Activated CD8-positive, alpha-beta T cell treated with anti-CD3 and anti-CD28 coated beads for 36 hours (primary cell): ENCODE data around the gene FCHSD1. TPM values are rescaled to one million over a fixed set of nuclear protein-coding genes. Genes with fewer than 3 reads are reported as not detected.

ENCODE experiments used
- ATAC-seq: fragments of 200-7000 bp; cut with Tn5 transposase; one replicate; pipeline ENCODE4 v1.10.0; 2021; ENCODE audit warnings: mild to moderate bottlenecking, moderate library complexity
- CTCF ChIA-PET: fragments of 350-600 bp; sonication (Branson Sonifier 250); formaldehyde crosslinking; loops from one replicate; lab custom pipeline; 2021; ENCODE audit warnings: antibody characterized with exemption; lab: Charles Lee
- POLR2A ChIA-PET: fragments of 350-600 bp; sonication (Branson Sonifier 250); formaldehyde crosslinking; loops from one replicate; lab custom pipeline; 2021; ENCODE audit warnings: antibody characterized with exemption; lab: Charles Lee
- DNase-seq: peaks from one replicate; pipeline ENCODE4 v3.0.0-alpha.2; 2020
- H3K27ac Mint-ChIP-seq: one replicate; pipeline ENCODE4 v1.8.0; 2021; ENCODE audit warnings: mild to moderate bottlenecking, mixed read lengths
- H3K27me3 Mint-ChIP-seq: one replicate; pipeline ENCODE4 v1.8.0; 2021; ENCODE audit warnings: mixed read lengths
- H3K36me3 Mint-ChIP-seq: one replicate; pipeline ENCODE4 v1.8.0; 2021; ENCODE audit warnings: low read depth, mixed read lengths
- H3K4me1 Mint-ChIP-seq: one replicate; pipeline ENCODE4 v1.8.0; 2021; ENCODE audit warnings: low read depth, mixed read lengths
- H3K4me3 Mint-ChIP-seq: one replicate; pipeline ENCODE4 v1.8.0; 2021; ENCODE audit warnings: mild to moderate bottlenecking, moderate library complexity, mixed read lengths
- H3K9me3 Mint-ChIP-seq: one replicate; pipeline ENCODE4 v1.8.0; 2021; ENCODE audit warnings: mixed read lengths
- intact Hi-C: fragments of 100-400 bp; cut with micrococcal nuclease; formaldehyde crosslinking; loops from one replicate; pipeline ENCODE4 v1.10.0; 2022
- total RNA-seq, 2 experiments: library from RNA; stranded (reverse); gene quantifications; one replicate each; pipeline ENCODE4 v1.2.3, GENCODE V29; 2021
- TF ChIP-seq, protein P1 (sequence below): fragments of 200-600 bp; IDR thresholded peaks from one replicate; pipeline ENCODE4 v1.8.0; 2022; ENCODE audit warnings: antibody characterized with exemption, mild to moderate bottlenecking

FCHSD1 gene
- total RNA-seq, 2 experiments from 2014 or later: 30.1 to 31.8 TPM

- Mint-ChIP-seq H3K4me1 (peaks cover 42% of the 10 kb centered on the region), H3K9me3 (no peaks in the 10 kb centered on the region), H3K27ac (peak overlapping the region; percentile 79), H3K4me3 (peak overlapping the region; percentile 86), H3K36me3 (peaks cover 44% of the 10 kb centered on the region), H3K27me3 (no peaks in the 10 kb centered on the region)
- TF ChIP-seq, protein P1, sequence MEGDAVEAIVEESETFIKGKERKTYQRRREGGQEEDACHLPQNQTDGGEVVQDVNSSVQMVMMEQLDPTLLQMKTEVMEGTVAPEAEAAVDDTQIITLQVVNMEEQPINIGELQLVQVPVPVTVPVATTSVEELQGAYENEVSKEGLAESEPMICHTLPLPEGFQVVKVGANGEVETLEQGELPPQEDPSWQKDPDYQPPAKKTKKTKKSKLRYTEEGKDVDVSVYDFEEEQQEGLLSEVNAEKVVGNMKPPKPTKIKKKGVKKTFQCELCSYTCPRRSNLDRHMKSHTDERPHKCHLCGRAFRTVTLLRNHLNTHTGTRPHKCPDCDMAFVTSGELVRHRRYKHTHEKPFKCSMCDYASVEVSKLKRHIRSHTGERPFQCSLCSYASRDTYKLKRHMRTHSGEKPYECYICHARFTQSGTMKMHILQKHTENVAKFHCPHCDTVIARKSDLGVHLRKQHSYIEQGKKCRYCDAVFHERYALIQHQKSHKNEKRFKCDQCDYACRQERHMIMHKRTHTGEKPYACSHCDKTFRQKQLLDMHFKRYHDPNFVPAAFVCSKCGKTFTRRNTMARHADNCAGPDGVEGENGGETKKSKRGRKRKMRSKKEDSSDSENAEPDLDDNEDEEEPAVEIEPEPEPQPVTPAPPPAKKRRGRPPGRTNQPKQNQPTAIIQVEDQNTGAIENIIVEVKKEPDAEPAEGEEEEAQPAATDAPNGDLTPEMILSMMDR: no peak
- ChIA-PET POLR2A (interaction anchor here (1.0 to 6.5 kb wide), 9 partner anchors 9 to 122 kb away, joined by 3 to 30 read pairs (median 15); partner anchors contain the start of genes DIAPH1 and FCHSD1), CTCF (interaction anchor here (1.1 to 4.2 kb wide), 13 partner anchors 10 to 243 kb away, joined by 3 to 83 read pairs (median 14); partner anchors contain the start of genes DIAPH1 and FCHSD1)
- intact Hi-C loops: loop anchor here (5.0 kb wide), 1 partner anchor 44 kb away; no protein-coding TSS in a partner anchor
- DNase-seq: no peak
- no peak for ATAC-seq
These were observed 15.2 kb downstream of the FCHSD1 start for GRCh38 chr5:141636106-141636412.

DNA sequence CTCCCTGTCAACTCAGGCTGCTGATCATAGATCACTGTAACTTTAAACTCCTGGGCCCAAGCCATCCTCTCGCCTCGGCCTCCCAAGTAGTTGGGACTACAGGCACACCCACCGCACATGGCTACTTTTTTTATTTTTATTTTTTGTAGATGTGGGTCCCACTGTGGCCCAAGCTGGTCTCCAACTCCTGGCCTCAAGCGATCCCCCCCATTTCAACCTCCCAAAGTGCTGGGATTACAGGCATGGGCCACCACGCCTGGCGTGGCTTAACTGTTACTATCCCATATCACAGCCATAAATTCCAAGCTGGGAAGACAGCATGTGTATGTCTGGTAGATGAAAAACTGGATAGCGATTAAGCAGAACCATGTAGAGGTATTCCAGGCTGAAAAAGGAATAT lies 15.6 kb downstream of the FCHSD1 start:
- intact Hi-C loops: loop anchor here (5.0 kb wide), 1 partner anchor 43 kb away; no protein-coding TSS in a partner anchor
- ChIA-PET POLR2A (interaction anchor here (1.2 to 6.5 kb wide), 6 partner anchors 9 to 44 kb away, joined by 3 to 30 read pairs (median 26); partner anchors contain the start of gene DIAPH1), CTCF (interaction anchor here (0.9 to 4.2 kb wide), 14 partner anchors 9 to 215 kb away, joined by 3 to 83 read pairs (median 12); partner anchors contain the start of genes DIAPH1, FCHSD1 and PCDHGA11)
- H3K4me3 Mint-ChIP-seq: peak overlapping the region; percentile 86
- TF ChIP-seq, protein P1: no peak
- no peak for DNase-seq
- H3K27ac Mint-ChIP-seq: peak overlapping the region; percentile 79
- peaks cover 39% of the 10 kb centered on the region for H3K4me1 Mint-ChIP-seq
- no peaks in the 10 kb centered on the region for H3K27me3 Mint-ChIP-seq
- H3K36me3 Mint-ChIP-seq: peaks cover 40% of the 10 kb centered on the region
- H3K9me3 Mint-ChIP-seq: no peaks in the 10 kb centered on the region
- no peak for ATAC-seq

DNA sequence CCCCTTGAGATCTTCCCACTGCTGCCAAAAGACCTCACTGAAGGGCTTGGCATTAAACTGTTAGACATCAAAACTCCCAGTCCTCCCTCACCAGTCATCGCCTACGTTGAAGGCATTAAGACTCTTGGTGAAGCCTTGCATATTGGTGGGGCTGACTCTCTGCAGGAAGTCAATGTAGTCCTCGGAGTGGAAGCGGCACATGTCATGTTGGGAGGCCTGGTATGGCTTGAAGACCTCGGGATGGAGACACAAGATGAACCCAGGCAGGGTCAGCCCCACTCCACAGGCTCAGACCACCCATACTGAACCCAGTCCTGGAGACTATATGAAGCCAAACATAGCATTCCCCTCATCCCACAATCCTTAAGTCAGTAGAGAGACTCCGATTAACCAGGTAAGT lies 16.5 kb downstream of the FCHSD1 start:
- ATAC-seq: no peak
- H3K4me1 Mint-ChIP-seq: peaks cover 39% of the 10 kb centered on the region
- CTCF ChIA-PET: interaction anchor here (0.9 to 6.4 kb wide), 10 partner anchors 10 to 214 kb away, joined by 3 to 73 read pairs (median 15); partner anchors contain the start of genes DIAPH1, FCHSD1 and PCDHGA11
- no peaks in the 10 kb centered on the region for H3K27me3 Mint-ChIP-seq
- peak overlapping the region; percentile 6 for H3K27ac Mint-ChIP-seq
- no peaks in the 10 kb centered on the region for H3K9me3 Mint-ChIP-seq
- POLR2A ChIA-PET: interaction anchor here (2.1 to 6.5 kb wide), 3 partner anchors 8 to 43 kb away, joined by 6 to 28 read pairs (median 24); no protein-coding TSS in a partner anchor
- no peak for DNase-seq
- TF ChIP-seq, protein P1: no peak
- H3K36me3 Mint-ChIP-seq: peaks cover 37% of the 10 kb centered on the region
- intact Hi-C loops: loop anchor here (5.0 kb wide), 1 partner anchor 42 kb away; no protein-coding TSS in a partner anchor
- peak overlapping the region; percentile 86 for H3K4me3 Mint-ChIP-seq

GRCh38 chr5:141633871-141634561 lies 17.2 kb downstream of the FCHSD1 start:
- ATAC-seq (no peak), DNase-seq (no peak)
- Mint-ChIP-seq H3K36me3 (peaks cover 41% of the 10 kb centered on the region), H3K27ac (peak overlapping the region; percentile 26), H3K9me3 (no peaks in the 10 kb centered on the region), H3K27me3 (no peaks in the 10 kb centered on the region), H3K4me1 (peaks cover 36% of the 10 kb centered on the region), H3K4me3 (peak overlapping the region; percentile 32)
- POLR2A ChIA-PET: interaction anchor here (0.9 to 6.5 kb wide), 4 partner anchors 8 to 42 kb away, joined by 3 to 28 read pairs (median 4); partner anchors contain the start of gene DIAPH1
- TF ChIP-seq, protein P1: no peak
- CTCF ChIA-PET: interaction anchor here (1.0 to 6.4 kb wide), 7 partner anchors 9 to 70 kb away, joined by 3 to 73 read pairs (median 14); partner anchors contain the start of gene DIAPH1
- intact Hi-C loops: no loop called here
